ENCODE results near the gene MAP3K14. TPM values are rescaled to one million over a fixed set of nuclear protein-coding genes. Genes with fewer than 3 reads are reported as not detected.

MAP3K14 gene
- total and polyA plus RNA-seq, 10 of the 15 experiments (the other 5 are each of a cell fraction or from before 2014, with no cell fraction given): 2.1 to 33.3 (median 19.7) TPM

- no peak for TF ChIP-seq BCLAF1 (IDR thresholded peaks at IDR 0.05)
- TF ChIP-seq BACH1 (IDR thresholded peaks at IDR 0.05; ENCODE audit: borderline replicate concordance): no peak
- TF ChIP-seq CHD1 (IDR thresholded peaks at IDR 0.05; ENCODE audit: low read depth, low read length): 0 out of 2 replicates have a peak, but pooled peaks have one; percentile 70
- no peak for TF ChIP-seq E2F8 (IDR thresholded peaks at IDR 0.05; ENCODE audit: low read depth, partially characterized antibody)
- TF ChIP-seq HDAC6 (IDR thresholded peaks at IDR 0.05; ENCODE audit: unreplicated experiment): no peak
- peak; percentile 74 for TF ChIP-seq POLR2AphosphoS5 (IDR thresholded peaks at IDR 0.05; ENCODE audit: low read length)
- no peak for TF ChIP-seq SMAD1 (IDR thresholded peaks at IDR 0.05; ENCODE audit: low read depth, partially characterized antibody)
- TF ChIP-seq RAD51 (IDR thresholded peaks at IDR 0.05): peak; percentile 24; the same call in 1 of the 2 replicates
- no peak for TF ChIP-seq FOS (IDR thresholded peaks at IDR 0.05; ENCODE audit: borderline replicate concordance, extremely low read depth, insufficient read length)
- no peak for TF ChIP-seq SUZ12 (IDR thresholded peaks at IDR 0.05; ENCODE audit: unreplicated experiment)
- TF ChIP-seq MEF2A (IDR thresholded peaks at IDR 0.05; ENCODE audit: insufficient read depth, low read depth, low read length): 0 out of 2 replicates have a peak, but pooled peaks have one; percentile 30
- no peak for TF ChIP-seq ZNF592 (IDR thresholded peaks at IDR 0.05)
- TF ChIP-seq FOXM1 (IDR thresholded peaks at IDR 0.05; ENCODE audit: low read depth, low read length): no peak
- no peak for TF ChIP-seq KLF5 (IDR thresholded peaks at IDR 0.05; ENCODE audit: partially characterized antibody)
- peak; percentile 76 for TF ChIP-seq SKIL (IDR thresholded peaks at IDR 0.05; ENCODE audit: low read depth, poor library complexity, severe bottlenecking)
- TF ChIP-seq PAX8 (IDR thresholded peaks at IDR 0.05): no peak
Measured at GRCh38 chr17:45314741-45315647, 1.8 kb downstream of the MAP3K14 start (continued).

Data from GM12878 (cell line).